Measurements from ENCODE around the gene PDE6B. TPM values are rescaled to one million over a fixed set of nuclear protein-coding genes. Genes with fewer than 3 reads are reported as not detected.

Gene PDE6B
- total and polyA plus RNA-seq, 2 of the 13 experiments (the other 11 are each of a cell fraction or from before 2014, with no cell fraction given) = 0.38 to 0.40 TPM

DNA sequence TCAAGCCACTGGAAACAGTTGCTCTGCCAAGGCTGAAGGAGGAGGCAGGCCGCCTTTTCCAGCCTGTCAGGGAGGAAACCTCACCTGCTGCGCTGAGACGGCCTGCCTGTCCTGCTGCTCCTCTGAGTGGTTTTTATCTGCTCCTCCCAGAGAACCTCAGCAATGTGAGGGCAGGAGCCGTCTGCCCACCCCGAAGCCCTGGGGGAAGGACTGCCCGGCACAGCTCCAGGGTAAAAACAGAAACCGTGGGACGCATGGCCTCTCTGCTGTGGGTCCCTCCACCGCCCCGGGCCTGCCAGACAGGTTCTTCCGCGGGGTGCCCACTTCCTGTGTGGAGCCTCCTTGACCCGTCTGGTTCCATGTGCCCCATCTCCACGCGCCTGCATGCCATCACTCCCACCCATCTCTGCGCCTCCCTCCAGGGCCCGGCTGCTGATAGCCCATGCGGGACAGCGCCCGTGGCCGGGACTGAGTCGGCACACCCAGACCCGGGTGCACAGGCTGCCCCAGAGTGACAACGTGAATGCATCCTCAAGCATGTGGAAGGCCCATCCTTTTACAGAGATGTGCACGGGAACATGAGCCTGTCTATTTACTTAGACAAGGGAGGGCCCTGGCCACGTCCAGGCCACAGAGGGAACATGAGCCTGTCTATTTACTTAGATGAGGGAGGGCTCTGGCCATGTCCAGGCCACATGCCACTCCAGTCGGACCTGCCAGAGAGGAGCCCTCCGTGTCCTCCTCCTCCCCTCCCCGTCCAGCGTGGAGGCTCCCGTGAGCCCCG lies 67.6 kb downstream of the PDE6B start (continued):
- TF ChIP-seq ARNT2 (CRISPR knock-in tag; IDR thresholded peaks at IDR 0.05; ENCODE audit: low read depth) (no peak; the same call in 1 of the 2 replicates), ZNF790 (CRISPR knock-in tag; IDR thresholded peaks at IDR 0.05; ENCODE audit: borderline replicate concordance) (no peak), SALL2 (CRISPR knock-in tag; IDR thresholded peaks at IDR 0.05) (no peak), ZNF30 (CRISPR knock-in tag; IDR thresholded peaks at IDR 0.05) (no peak), LBX2 (CRISPR knock-in tag; IDR thresholded peaks at IDR 0.05; ENCODE audit: borderline replicate concordance) (no peak), HNRNPL (IDR thresholded peaks at IDR 0.05; ENCODE audit: low read depth, low read length) (no peak), EHMT2 (IDR thresholded peaks at IDR 0.05; ENCODE audit: borderline replicate concordance, low read depth, low read length) (no peak), TARDBP (CRISPR knock-in tag; IDR thresholded peaks at IDR 0.05) (peak; percentile 56; the same call in 1 of the 2 replicates), ZNF761 (CRISPR knock-in tag; conservative IDR thresholded peaks at IDR 0.05) (no peak), REXO4 (CRISPR knock-in tag; IDR thresholded peaks at IDR 0.05; ENCODE audit: borderline replicate concordance) (0 out of 2 replicates have a peak, but pooled peaks have one; percentile 43), ZNF230 (CRISPR knock-in tag; IDR thresholded peaks at IDR 0.05) (no peak), SAP130 (CRISPR knock-in tag; IDR thresholded peaks at IDR 0.05; ENCODE audit: low read depth) (peak; percentile 93), ZNF737 (CRISPR knock-in tag; IDR thresholded peaks at IDR 0.05; ENCODE audit: borderline replicate concordance) (no peak), IRF1 (CRISPR knock-in tag; IDR thresholded peaks at IDR 0.05; ENCODE audit: low read depth) (no peak), BHLHE40 (IDR thresholded peaks at IDR 0.05; ENCODE audit: low read length) (peak; percentile 78), ZNF441 (CRISPR knock-in tag; IDR thresholded peaks at IDR 0.05; ENCODE audit: borderline replicate concordance) (peak; percentile 56; the same call in 1 of the 2 replicates), PRDM15 (CRISPR knock-in tag; IDR thresholded peaks at IDR 0.05) (no peak)
- TF ChIP-seq, protein P1, sequence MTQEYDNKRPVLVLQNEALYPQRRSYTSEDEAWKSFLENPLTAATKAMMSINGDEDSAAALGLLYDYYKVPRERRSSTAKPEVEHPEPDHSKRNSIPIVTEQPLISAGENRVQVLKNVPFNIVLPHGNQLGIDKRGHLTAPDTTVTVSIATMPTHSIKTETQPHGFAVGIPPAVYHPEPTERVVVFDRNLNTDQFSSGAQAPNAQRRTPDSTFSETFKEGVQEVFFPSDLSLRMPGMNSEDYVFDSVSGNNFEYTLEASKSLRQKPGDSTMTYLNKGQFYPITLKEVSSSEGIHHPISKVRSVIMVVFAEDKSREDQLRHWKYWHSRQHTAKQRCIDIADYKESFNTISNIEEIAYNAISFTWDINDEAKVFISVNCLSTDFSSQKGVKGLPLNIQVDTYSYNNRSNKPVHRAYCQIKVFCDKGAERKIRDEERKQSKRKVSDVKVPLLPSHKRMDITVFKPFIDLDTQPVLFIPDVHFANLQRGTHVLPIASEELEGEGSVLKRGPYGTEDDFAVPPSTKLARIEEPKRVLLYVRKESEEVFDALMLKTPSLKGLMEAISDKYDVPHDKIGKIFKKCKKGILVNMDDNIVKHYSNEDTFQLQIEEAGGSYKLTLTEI (CRISPR knock-in tag; conservative IDR thresholded peaks at IDR 0.05) = no peak
- TF ChIP-seq, protein P2, sequence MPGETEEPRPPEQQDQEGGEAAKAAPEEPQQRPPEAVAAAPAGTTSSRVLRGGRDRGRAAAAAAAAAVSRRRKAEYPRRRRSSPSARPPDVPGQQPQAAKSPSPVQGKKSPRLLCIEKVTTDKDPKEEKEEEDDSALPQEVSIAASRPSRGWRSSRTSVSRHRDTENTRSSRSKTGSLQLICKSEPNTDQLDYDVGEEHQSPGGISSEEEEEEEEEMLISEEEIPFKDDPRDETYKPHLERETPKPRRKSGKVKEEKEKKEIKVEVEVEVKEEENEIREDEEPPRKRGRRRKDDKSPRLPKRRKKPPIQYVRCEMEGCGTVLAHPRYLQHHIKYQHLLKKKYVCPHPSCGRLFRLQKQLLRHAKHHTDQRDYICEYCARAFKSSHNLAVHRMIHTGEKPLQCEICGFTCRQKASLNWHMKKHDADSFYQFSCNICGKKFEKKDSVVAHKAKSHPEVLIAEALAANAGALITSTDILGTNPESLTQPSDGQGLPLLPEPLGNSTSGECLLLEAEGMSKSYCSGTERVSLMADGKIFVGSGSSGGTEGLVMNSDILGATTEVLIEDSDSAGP (CRISPR knock-in tag; IDR thresholded peaks at IDR 0.05; ENCODE audit: borderline replicate concordance) = peak; percentile 36; the same call in 1 of the 2 replicates
- TF ChIP-seq, protein P3, sequence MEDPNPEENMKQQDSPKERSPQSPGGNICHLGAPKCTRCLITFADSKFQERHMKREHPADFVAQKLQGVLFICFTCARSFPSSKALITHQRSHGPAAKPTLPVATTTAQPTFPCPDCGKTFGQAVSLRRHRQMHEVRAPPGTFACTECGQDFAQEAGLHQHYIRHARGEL (CRISPR knock-in tag; IDR thresholded peaks at IDR 0.05) = no peak
